Lower lobe of right lung (tissue), 2 donors: ENCODE measurements around the gene NAPB. TPM values are rescaled to one million over a fixed set of nuclear protein-coding genes. Genes with fewer than 3 reads are reported as not detected.

Experiments
- ATAC-seq, 2 donors: fragments of 200-7000 bp; cut with Tn5 transposase; one replicate each; pipeline ENCODE4 v1.9.1; 2020 to 2022; ENCODE audit warnings: mild to moderate bottlenecking in 2 of 2, moderate library complexity in 2 of 2
- DNase-seq: peaks from one replicate; pipeline ENCODE4 v3.0.0-alpha.2; 2020
- H3K27ac ChIP-seq: fragments of 200-600 bp; one replicate; pipeline ENCODE4 v1.8.0; 2022
- H3K27me3 ChIP-seq: fragments of 200-600 bp; one replicate; pipeline ENCODE4 v1.8.0; 2022; ENCODE audit warnings: low read depth
- H3K36me3 ChIP-seq: fragments of 200-600 bp; one replicate; pipeline ENCODE4 v1.8.0; 2022; ENCODE audit warnings: mild to moderate bottlenecking
- H3K4me1 ChIP-seq: fragments of 200-600 bp; one replicate; pipeline ENCODE4 v1.8.0; 2022
- H3K4me3 ChIP-seq: fragments of 200-600 bp; one replicate; pipeline ENCODE4 v1.8.0; 2022; ENCODE audit warnings: mild to moderate bottlenecking
- H3K9me3 ChIP-seq: fragments of 200-600 bp; one replicate; pipeline ENCODE4 v1.8.0; 2022
- CTCF ChIP-seq: fragments of 200-600 bp; IDR thresholded peaks from one replicate; pipeline ENCODE4 v1.8.0; 2022; ENCODE audit warnings: antibody characterized with exemption, mild to moderate bottlenecking
- intact Hi-C: fragments of 100-400 bp; cut with DNase I; formaldehyde crosslinking; loops from one replicate; pipeline ENCODE4 v1.11.0; 2022
- total RNA-seq: library from RNA; stranded (reverse); fragmentation: NEBNext Ultra II Directional; extraction: Animal tissue kit (Norgen Biotek cat#: 25700); gene quantifications from one replicate; pipeline ENCODE4 v1.2.1, GENCODE V29; 2021
- donor health status: DM: no; HTN: yes; CAD: no; lungs with severe emphysema.

NAPB gene
- total RNA-seq, 1 donor from 2014 or later = 11.0 TPM

GRCh38 chr20:23341073-23341472 is 80.2 kb downstream of the NAPB start:
- DNase-seq (no peak), ATAC-seq (no peak)
- Histone ChIP-seq H3K27me3 (peaks cover 3% of the 10 kb centered on the region), H3K36me3 (no peaks in the 10 kb centered on the region), H3K4me1 (peaks cover 7% of the 10 kb centered on the region), H3K27ac (no peak overlapping the region), H3K4me3 (no peak overlapping the region), H3K9me3 (no peaks in the 10 kb centered on the region)
- TF ChIP-seq CTCF = no peak
- intact Hi-C loops = no loop called here

GRCh38 chr20:23340524-23340923 is 80.8 kb downstream of the NAPB start:
- DNase-seq = no peak
- ATAC-seq = peak; percentile 63 to 87
- intact Hi-C loops = no loop called here

GRCh38 chr20:23339986-23340385 is 81.3 kb downstream of the NAPB start:
- no peaks in the 10 kb centered on the region for H3K36me3 ChIP-seq
- H3K9me3 ChIP-seq = no peaks in the 10 kb centered on the region
- no peak overlapping the region for H3K4me3 ChIP-seq
- no peak for DNase-seq
- H3K27ac ChIP-seq = no peak overlapping the region
- intact Hi-C loops = no loop called here
- peaks cover 7% of the 10 kb centered on the region for H3K4me1 ChIP-seq
- peaks cover 3% of the 10 kb centered on the region for H3K27me3 ChIP-seq
- no peak for TF ChIP-seq CTCF
- ATAC-seq = no peak

More at GRCh38 chr20:23340524-23340923, 80.8 kb downstream of the NAPB start:
- Histone ChIP-seq H3K4me3 (no peak overlapping the region), H3K9me3 (no peaks in the 10 kb centered on the region), H3K27ac (no peak overlapping the region), H3K36me3 (no peaks in the 10 kb centered on the region), H3K4me1 (peaks cover 7% of the 10 kb centered on the region), H3K27me3 (peaks cover 3% of the 10 kb centered on the region)
- peak; percentile 77 for TF ChIP-seq CTCF

- Histone ChIP-seq H3K36me3 (no peaks in the 10 kb centered on the region), H3K27me3 (peaks cover 3% of the 10 kb centered on the region), H3K9me3 (no peaks in the 10 kb centered on the region), H3K4me1 (peaks cover 7% of the 10 kb centered on the region), H3K27ac (no peak overlapping the region), H3K4me3 (no peak overlapping the region)
- DNase-seq = no peak
- TF ChIP-seq CTCF = no peak
- ATAC-seq = no peak
- intact Hi-C loops = no loop called here
These were observed 84.0 kb downstream of the NAPB start for GRCh38 chr20:23337312-23337711.

- peaks cover 3% of the 10 kb centered on the region for H3K27me3 ChIP-seq
- H3K9me3 ChIP-seq = no peaks in the 10 kb centered on the region
- no peak overlapping the region for H3K4me3 ChIP-seq
- no peaks in the 10 kb centered on the region for H3K36me3 ChIP-seq
- no peak for ATAC-seq
- no peak for DNase-seq
- intact Hi-C loops = no loop called here
- no peak overlapping the region for H3K27ac ChIP-seq
- TF ChIP-seq CTCF = no peak
- H3K4me1 ChIP-seq = peaks cover 7% of the 10 kb centered on the region
These were observed 84.8 kb downstream of the NAPB start for GRCh38 chr20:23336476-23336875.

GRCh38 chr20:23335521-23335920 is 85.8 kb downstream of the NAPB start:
- ATAC-seq (no peak), DNase-seq (no peak)
- TF ChIP-seq CTCF = no peak
- no peak overlapping the region for H3K27ac ChIP-seq
- H3K4me3 ChIP-seq = no peak overlapping the region
- H3K4me1 ChIP-seq = peaks cover 6% of the 10 kb centered on the region
- intact Hi-C loops = no loop called here
- no peaks in the 10 kb centered on the region for H3K27me3 ChIP-seq
- no peaks in the 10 kb centered on the region for H3K9me3 ChIP-seq
- H3K36me3 ChIP-seq = no peaks in the 10 kb centered on the region
